ENCODE measurements around the gene SLC37A4.

- TF ChIP-seq, protein P1, sequence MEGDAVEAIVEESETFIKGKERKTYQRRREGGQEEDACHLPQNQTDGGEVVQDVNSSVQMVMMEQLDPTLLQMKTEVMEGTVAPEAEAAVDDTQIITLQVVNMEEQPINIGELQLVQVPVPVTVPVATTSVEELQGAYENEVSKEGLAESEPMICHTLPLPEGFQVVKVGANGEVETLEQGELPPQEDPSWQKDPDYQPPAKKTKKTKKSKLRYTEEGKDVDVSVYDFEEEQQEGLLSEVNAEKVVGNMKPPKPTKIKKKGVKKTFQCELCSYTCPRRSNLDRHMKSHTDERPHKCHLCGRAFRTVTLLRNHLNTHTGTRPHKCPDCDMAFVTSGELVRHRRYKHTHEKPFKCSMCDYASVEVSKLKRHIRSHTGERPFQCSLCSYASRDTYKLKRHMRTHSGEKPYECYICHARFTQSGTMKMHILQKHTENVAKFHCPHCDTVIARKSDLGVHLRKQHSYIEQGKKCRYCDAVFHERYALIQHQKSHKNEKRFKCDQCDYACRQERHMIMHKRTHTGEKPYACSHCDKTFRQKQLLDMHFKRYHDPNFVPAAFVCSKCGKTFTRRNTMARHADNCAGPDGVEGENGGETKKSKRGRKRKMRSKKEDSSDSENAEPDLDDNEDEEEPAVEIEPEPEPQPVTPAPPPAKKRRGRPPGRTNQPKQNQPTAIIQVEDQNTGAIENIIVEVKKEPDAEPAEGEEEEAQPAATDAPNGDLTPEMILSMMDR (IDR thresholded peaks at IDR 0.05) = no peak
- no peak for TF ChIP-seq RAD21 (IDR thresholded peaks at IDR 0.05; ENCODE audit: low read length)
Observed at GRCh38 chr11:119029340-119030028, 1.2 kb downstream of the SLC37A4 start.
